Endothelial cell (in vitro differentiated cells): ENCODE measurements around the gene ARHGAP29. TPM values are rescaled to one million over a fixed set of nuclear protein-coding genes. Genes with fewer than 3 reads are reported as not detected.

Experiments
- DNase-seq: peaks from one replicate; pipeline ENCODE4 v3.0.0; 2021; ENCODE audit warnings: low spot score
- H3K27ac Mint-ChIP-seq: one replicate; pipeline ENCODE4 v1.8.0; 2021; ENCODE audit warnings: mixed read lengths, inconsistent platforms; ENCODE audit not compliant: unreplicated experiment
- H3K27me3 Mint-ChIP-seq: one replicate; pipeline ENCODE4 v1.8.0; 2021; ENCODE audit warnings: mild to moderate bottlenecking, moderate library complexity, mixed read lengths, inconsistent platforms; ENCODE audit not compliant: unreplicated experiment
- H3K36me3 Mint-ChIP-seq: one replicate; pipeline ENCODE4 v1.8.0; 2021; ENCODE audit warnings: mild to moderate bottlenecking, low read depth, mixed read lengths, inconsistent platforms; ENCODE audit not compliant: unreplicated experiment
- H3K4me1 Mint-ChIP-seq: one replicate; pipeline ENCODE4 v1.8.0; 2021; ENCODE audit warnings: mild to moderate bottlenecking, mixed read lengths, inconsistent platforms; ENCODE audit not compliant: unreplicated experiment
- H3K4me3 Mint-ChIP-seq: one replicate; pipeline ENCODE4 v1.8.0; 2021; ENCODE audit warnings: mild to moderate bottlenecking, mixed read lengths, inconsistent platforms; ENCODE audit not compliant: unreplicated experiment
- H3K9me3 Mint-ChIP-seq: one replicate; pipeline ENCODE4 v1.8.0; 2021; ENCODE audit warnings: mixed read lengths, inconsistent platforms; ENCODE audit not compliant: unreplicated experiment
- total RNA-seq: library from RNA; stranded (reverse); fragmentation: NEBNext Ultra II Directional; extraction: Animal tissue kit (Norgen Biotek cat#: 25700); gene quantifications from one replicate; pipeline ENCODE4 v1.2.1, GENCODE V29; 2021; ENCODE audit not compliant: unreplicated experiment
- TF ChIP-seq, protein P1 (sequence below): fragments of 200-600 bp; sonication (generic); IDR thresholded peaks from one replicate; pipeline ENCODE4 v1.5.0; 2021; ENCODE audit warnings: antibody characterized with exemption; ENCODE audit not compliant: unreplicated experiment

Gene ARHGAP29
- total RNA-seq, 1 donor from 2014 or later, result 276 TPM

DNA sequence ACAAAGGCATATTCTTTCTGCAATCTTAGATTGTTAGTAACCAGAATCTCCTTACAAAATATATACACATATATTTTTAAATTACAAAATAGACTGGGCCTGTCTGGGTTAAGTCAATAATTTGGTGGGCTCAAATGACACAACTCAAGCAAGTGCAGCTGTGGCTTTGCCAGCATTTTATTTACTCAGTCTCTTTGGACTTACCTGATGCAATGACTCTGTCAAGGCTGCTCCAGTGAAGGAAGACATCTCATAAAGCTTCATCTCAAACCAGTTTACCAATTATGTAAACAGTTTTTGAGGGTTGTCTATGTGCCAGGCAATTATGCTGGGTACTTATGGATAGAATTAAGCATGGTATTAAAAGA lies 93.6 kb downstream of the ARHGAP29 start:
- Mint-ChIP-seq H3K36me3 (no peaks in the 10 kb centered on the region), H3K27ac (no peak overlapping the region), H3K4me3 (no peak overlapping the region), H3K9me3 (no peaks in the 10 kb centered on the region), H3K27me3 (no peaks in the 10 kb centered on the region), H3K4me1 (peaks cover 4% of the 10 kb centered on the region)
- TF ChIP-seq, protein P1, sequence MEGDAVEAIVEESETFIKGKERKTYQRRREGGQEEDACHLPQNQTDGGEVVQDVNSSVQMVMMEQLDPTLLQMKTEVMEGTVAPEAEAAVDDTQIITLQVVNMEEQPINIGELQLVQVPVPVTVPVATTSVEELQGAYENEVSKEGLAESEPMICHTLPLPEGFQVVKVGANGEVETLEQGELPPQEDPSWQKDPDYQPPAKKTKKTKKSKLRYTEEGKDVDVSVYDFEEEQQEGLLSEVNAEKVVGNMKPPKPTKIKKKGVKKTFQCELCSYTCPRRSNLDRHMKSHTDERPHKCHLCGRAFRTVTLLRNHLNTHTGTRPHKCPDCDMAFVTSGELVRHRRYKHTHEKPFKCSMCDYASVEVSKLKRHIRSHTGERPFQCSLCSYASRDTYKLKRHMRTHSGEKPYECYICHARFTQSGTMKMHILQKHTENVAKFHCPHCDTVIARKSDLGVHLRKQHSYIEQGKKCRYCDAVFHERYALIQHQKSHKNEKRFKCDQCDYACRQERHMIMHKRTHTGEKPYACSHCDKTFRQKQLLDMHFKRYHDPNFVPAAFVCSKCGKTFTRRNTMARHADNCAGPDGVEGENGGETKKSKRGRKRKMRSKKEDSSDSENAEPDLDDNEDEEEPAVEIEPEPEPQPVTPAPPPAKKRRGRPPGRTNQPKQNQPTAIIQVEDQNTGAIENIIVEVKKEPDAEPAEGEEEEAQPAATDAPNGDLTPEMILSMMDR, result no peak
- no peak for DNase-seq

DNA sequence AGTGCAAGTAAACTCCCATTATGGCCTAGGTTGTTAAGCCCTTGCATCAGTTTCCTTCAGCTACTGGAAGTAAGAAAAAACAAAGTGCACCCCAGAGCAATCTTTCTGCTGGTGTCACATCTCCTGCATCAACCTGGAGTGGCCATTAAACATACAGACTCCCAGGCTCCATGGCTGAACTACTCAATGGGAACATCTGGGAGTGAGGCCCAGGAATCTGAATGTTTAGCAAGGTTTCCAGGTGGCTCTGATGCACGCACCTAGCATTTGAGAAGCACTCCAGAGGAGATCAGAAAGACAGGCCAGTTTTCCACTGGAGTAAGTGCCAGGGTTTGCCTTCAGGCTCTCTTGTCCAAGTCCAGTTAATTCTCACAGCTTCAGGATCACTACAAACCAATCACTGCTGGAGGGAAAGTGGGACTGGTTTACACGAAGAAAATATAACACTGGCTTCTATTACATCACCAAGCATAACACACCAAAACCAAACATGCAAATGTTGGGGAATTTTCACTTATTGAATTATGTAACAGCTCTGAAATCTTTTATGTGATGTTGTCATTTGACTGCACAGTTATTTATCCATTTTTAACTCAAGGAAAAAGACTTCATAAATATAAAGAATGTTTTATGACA lies 94.1 kb downstream of the ARHGAP29 start:
- TF ChIP-seq, protein P1, result no peak
- no peak for DNase-seq
- Mint-ChIP-seq H3K27ac (no peak overlapping the region), H3K4me3 (no peak overlapping the region), H3K27me3 (peaks cover 2% of the 10 kb centered on the region), H3K36me3 (no peaks in the 10 kb centered on the region), H3K9me3 (no peaks in the 10 kb centered on the region), H3K4me1 (peaks cover 4% of the 10 kb centered on the region)

DNA sequence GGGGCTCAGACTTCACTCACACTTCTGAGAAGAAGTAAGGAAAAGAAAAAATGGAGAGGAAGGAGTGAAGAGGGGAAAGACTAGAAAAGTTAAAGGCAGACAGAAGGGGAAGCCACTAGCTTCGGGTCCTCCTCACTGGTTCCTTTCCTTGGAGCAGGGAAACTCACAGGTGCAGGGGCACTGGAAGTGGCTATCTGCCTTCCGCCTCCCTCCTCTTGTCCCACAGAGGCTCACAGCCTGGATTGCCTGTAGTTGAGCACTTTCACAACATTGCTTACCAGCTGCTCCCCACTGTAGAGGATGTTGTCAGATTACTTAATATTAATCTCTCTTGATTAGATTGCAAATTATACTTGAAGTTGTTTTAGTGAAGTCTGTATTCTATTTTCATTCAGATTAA lies 94.8 kb downstream of the ARHGAP29 start:
- H3K4me3 Mint-ChIP-seq, result no peak overlapping the region
- no peaks in the 10 kb centered on the region for H3K9me3 Mint-ChIP-seq
- peaks cover 2% of the 10 kb centered on the region for H3K27me3 Mint-ChIP-seq
- TF ChIP-seq, protein P1, result no peak
- no peak for DNase-seq
- H3K36me3 Mint-ChIP-seq, result no peaks in the 10 kb centered on the region
- no peak overlapping the region for H3K27ac Mint-ChIP-seq
- H3K4me1 Mint-ChIP-seq, result peaks cover 4% of the 10 kb centered on the region

DNA sequence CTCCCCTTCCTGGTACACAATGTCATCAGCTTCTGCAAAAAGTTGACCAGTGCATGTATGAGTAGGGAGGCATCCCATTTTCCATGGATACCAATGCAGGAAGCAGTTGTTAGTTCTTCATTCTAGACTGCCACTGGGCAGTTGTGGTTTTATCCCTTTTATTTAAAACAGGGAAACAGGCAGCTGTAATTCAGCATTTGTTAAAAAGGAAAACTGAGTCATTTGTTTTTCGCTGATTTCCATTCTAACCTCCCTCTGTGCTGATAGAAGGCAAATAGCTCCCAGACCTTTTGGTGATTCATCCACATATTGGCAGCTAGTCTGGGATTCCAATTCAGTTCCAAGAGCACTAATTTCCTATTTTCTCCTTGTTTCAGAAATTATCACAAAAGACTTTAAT lies 95.4 kb downstream of the ARHGAP29 start:
- DNase-seq, result no peak
- no peak overlapping the region for H3K27ac Mint-ChIP-seq
- H3K4me3 Mint-ChIP-seq, result no peak overlapping the region
- no peaks in the 10 kb centered on the region for H3K9me3 Mint-ChIP-seq
- TF ChIP-seq, protein P1, result no peak
- H3K27me3 Mint-ChIP-seq, result peaks cover 2% of the 10 kb centered on the region
- no peaks in the 10 kb centered on the region for H3K36me3 Mint-ChIP-seq
- H3K4me1 Mint-ChIP-seq, result peaks cover 4% of the 10 kb centered on the region

DNA sequence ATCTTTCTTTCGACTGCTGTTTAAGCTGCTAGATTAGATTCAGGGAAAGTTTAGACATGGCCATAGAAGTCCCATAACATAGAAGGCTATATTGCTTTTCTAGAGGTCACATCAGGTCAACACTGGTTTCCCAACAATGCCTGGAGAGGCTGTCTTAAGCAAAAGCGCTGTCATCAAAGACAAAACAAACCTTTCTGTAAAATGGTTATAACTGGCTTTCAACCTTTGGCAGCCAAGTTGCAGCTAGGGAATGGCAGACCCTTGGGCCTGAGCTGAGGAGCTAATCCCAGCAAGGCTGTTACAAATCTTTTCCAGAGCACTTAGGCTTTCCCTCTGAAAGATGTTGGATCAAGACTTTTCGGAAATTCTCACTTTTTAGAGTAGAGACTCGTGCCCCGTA lies 105.3 kb downstream of the ARHGAP29 start:
- no peak overlapping the region for H3K4me3 Mint-ChIP-seq
- no peaks in the 10 kb centered on the region for H3K9me3 Mint-ChIP-seq
- H3K27me3 Mint-ChIP-seq, result peaks cover 2% of the 10 kb centered on the region
- peaks cover 8% of the 10 kb centered on the region for H3K36me3 Mint-ChIP-seq
- peaks cover 18% of the 10 kb centered on the region for H3K4me1 Mint-ChIP-seq
- DNase-seq, result no peak
- TF ChIP-seq, protein P1, result no peak
- H3K27ac Mint-ChIP-seq, result no peak overlapping the region
